HCT116 (cell line): ENCODE results near the gene MARVELD1. TPM values are rescaled to one million over a fixed set of nuclear protein-coding genes. Genes with fewer than 3 reads are reported as not detected.

Experiments used
- ATAC-seq: fragments of 200-7000 bp; cut with Tn5 transposase; 2 replicates; pipeline ENCODE4 v1.9.1; 2020; ENCODE audit warnings: mild to moderate bottlenecking, moderate library complexity
- BruUV-seq: library from RNA; stranded (reverse); fragments of 400-500 nt; replicated peaks from 2 replicates; lab custom pipeline; 2021; lab: Mats Ljungman, UMichigan
- CTCF ChIA-PET: fragments of 300-600 bp; sonication (Branson Sonifier 250); formaldehyde crosslinking; loops from one replicate; lab custom pipeline; 2021; ENCODE audit warnings: antibody characterized with exemption; lab: Charles Lee
- POLR2A ChIA-PET: fragments of 300-600, 350-600 bp; sonication (Branson Sonifier 250); formaldehyde crosslinking; loops from one replicate; lab custom pipeline; 2021; ENCODE audit warnings: antibody characterized with exemption; lab: Charles Lee
- RAD21 ChIA-PET, 2 experiments: fragments of 300-600 bp; sonication (Branson Sonifier 250); formaldehyde crosslinking; loops; one replicate each; lab custom pipeline; 2023; ENCODE audit warnings: low total read pairs in 2 of 2; ENCODE audit not compliant: uncharacterized antibody in 2 of 2, unreplicated experiment in 2 of 2, low non-redundant PET in 1 of 2; lab: Charles Lee
- DNase-seq: peaks from one replicate; pipeline ENCODE4 v3.0.0-alpha.2; 2010; ENCODE audit warnings: low read depth, low spot score
- H2AFZ ChIP-seq: fragments of 200-600 bp; shearing (Covaris generic), sonication (generic); 2 replicates; pipeline ENCODE4 v1.6.1; 2017; ENCODE audit warnings: low read depth, mixed run types, mixed read lengths, antibody characterized with exemption, low read length; ENCODE audit not compliant: poor library complexity, severe bottlenecking
- H3K27ac ChIP-seq: 2 replicates; pipeline ENCODE4 v1.5.1; 2012; ENCODE audit warnings: low read depth, low read length
- H3K27me3 ChIP-seq: fragments of 200-600 bp; sonication (generic); 2 replicates; pipeline ENCODE4 v1.6.1; 2016; ENCODE audit warnings: mixed run types, low read length, mixed read lengths; ENCODE audit not compliant: insufficient read depth
- H3K36me3 ChIP-seq, 2 experiments: fragments of 200-500 bp in 1 of 2; fragments of 200-600 bp in 1 of 2; sonication (Bioruptor generic) in 1 of 2; sonication (generic) in 1 of 2; 2 replicates each; pipeline versions ENCODE4 v1.5.1 to v1.6.1; 2014 to 2016; ENCODE audit warnings: low read length in 2 of 2, inconsistent platforms in 1 of 2, mixed read lengths in 1 of 2, mixed run types in 1 of 2; ENCODE audit not compliant: insufficient read depth in 2 of 2, control insufficient read depth in 1 of 2
- H3K4me1 ChIP-seq, 2 experiments: fragments of 200-600 bp in 1 of 2; sonication (generic) in 1 of 2; 2 replicates each; pipeline versions ENCODE4 v1.5.1 to v1.6.1; 2012 to 2017; ENCODE audit warnings: low read length in 2 of 2, inconsistent platforms in 1 of 2, mild to moderate bottlenecking in 1 of 2, mixed read lengths in 1 of 2, mixed run types in 1 of 2, moderate library complexity in 1 of 2; ENCODE audit not compliant: insufficient read depth in 2 of 2, control insufficient read depth in 1 of 2
- H3K4me2 ChIP-seq: fragments of 200-600 bp; sonication (generic); 2 replicates; pipeline ENCODE4 v1.6.1; 2017; ENCODE audit warnings: mixed run types, low read length, mixed read lengths
- H3K4me3 ChIP-seq, 2 experiments: fragments of 200-600 bp in 1 of 2; sonication (generic) in 1 of 2; replicated peaks in 1 of 2; 2 replicates each; pipeline ENCODE4 v1.5.1; 2011 to 2016; ENCODE audit warnings: low read length in 2 of 2, control low read depth in 1 of 2, low read depth in 1 of 2, mild to moderate bottlenecking in 1 of 2, mixed read lengths in 1 of 2, mixed run types in 1 of 2
- H3K79me2 ChIP-seq: fragments of 200-600 bp; sonication (generic); 2 replicates; pipeline ENCODE4 v1.6.1; 2017; ENCODE audit warnings: mild to moderate bottlenecking, mixed run types, low read length, moderate library complexity, mixed read lengths; ENCODE audit not compliant: insufficient read depth
- H3K9ac ChIP-seq: fragments of 200-600 bp; sonication (generic); 2 replicates; pipeline ENCODE4 v1.6.1; 2016; ENCODE audit warnings: low read length, mixed read lengths
- H3K9me2 ChIP-seq: fragments of 200-600 bp; sonication (generic), shearing (Covaris generic); 2 replicates; pipeline ENCODE4 v1.6.1; 2017; ENCODE audit warnings: mixed run types, mild to moderate bottlenecking, moderate library complexity; ENCODE audit not compliant: insufficient read depth
- H3K9me3 ChIP-seq, 2 experiments: fragments of 200-500 bp in 1 of 2; fragments of 200-600 bp in 1 of 2; sonication (Bioruptor generic) in 1 of 2; sonication (generic) in 1 of 2; 2 replicates each; pipeline ENCODE4 v1.6.1; 2014 to 2017; ENCODE audit warnings: low read length in 2 of 2, mixed read lengths in 2 of 2, inconsistent platforms in 1 of 2, low read depth in 1 of 2, mild to moderate bottlenecking in 1 of 2, mixed run types in 1 of 2, moderate library complexity in 1 of 2; ENCODE audit not compliant: control insufficient read depth in 1 of 2, insufficient read depth in 1 of 2
- H4K20me1 ChIP-seq: fragments of 200-600 bp; sonication (generic), shearing (Covaris generic); 2 replicates; pipeline ENCODE4 v1.6.1; 2017; ENCODE audit warnings: mixed run types, mild to moderate bottlenecking, moderate library complexity; ENCODE audit not compliant: insufficient read depth
- CBX3 ChIP-seq: IDR thresholded peaks from 2 replicates; pipeline ENCODE4 v1.6.1; 2012; ENCODE audit warnings: low read depth
- CEBPB ChIP-seq: IDR thresholded peaks from 2 replicates; pipeline ENCODE4 v1.6.1; 2012; ENCODE audit warnings: low read depth
- CTCF ChIP-seq, 3 experiments: fragments of 200-600 bp in 1 of 3; sonication (generic) in 1 of 3; IDR thresholded peaks in 2 of 3; conservative IDR thresholded peaks in 1 of 3; 2 replicates each; pipeline ENCODE4 v1.5.1; 2012 to 2017; ENCODE audit warnings: low read depth in 2 of 3, low read length in 2 of 3, antibody characterized with exemption in 1 of 3, borderline replicate concordance in 1 of 3, control low read depth in 1 of 3, mild to moderate bottlenecking in 1 of 3, mixed read lengths in 1 of 3, mixed run types in 1 of 3, moderate library complexity in 1 of 3; ENCODE audit not compliant: insufficient read depth in 1 of 3
- ELF1 ChIP-seq: IDR thresholded peaks from 2 replicates; pipeline ENCODE4 v1.6.1; 2012; ENCODE audit warnings: low read depth, borderline replicate concordance
- EZH2 ChIP-seq: fragments of 200-600 bp; sonication (generic); IDR thresholded peaks from 2 replicates; pipeline ENCODE4 v1.6.1; 2017; ENCODE audit warnings: antibody characterized with exemption, mixed run types
- EZH2phosphoT487 ChIP-seq: fragments of 200-600 bp; IDR thresholded peaks from 2 replicates; pipeline ENCODE4 v1.6.1; 2018; ENCODE audit warnings: antibody characterized with exemption, borderline replicate concordance
- FOSL1 ChIP-seq: IDR thresholded peaks from 2 replicates; pipeline ENCODE4 v1.6.1; 2012; ENCODE audit warnings: low read depth
- POLR2A ChIP-seq: IDR thresholded peaks from 2 replicates; pipeline ENCODE4 v1.7.0; 2011; ENCODE audit warnings: borderline replicate concordance; ENCODE audit not compliant: insufficient read depth, insufficient read length; ENCODE audit errors: extremely low read depth
- POLR2AphosphoS5 ChIP-seq: IDR thresholded peaks from 2 replicates; pipeline ENCODE4 v1.6.1; 2011; ENCODE audit warnings: mild to moderate bottlenecking, low read depth, low read length, moderate library complexity
- RAD21 ChIP-seq: IDR thresholded peaks from 2 replicates; pipeline ENCODE4 v1.6.1; 2012; ENCODE audit warnings: low read depth, mild to moderate bottlenecking
- SRF ChIP-seq: IDR thresholded peaks from 2 replicates; pipeline ENCODE4 v1.6.1; 2012; ENCODE audit warnings: low read depth
- TCF7L2 ChIP-seq: IDR thresholded peaks from 2 replicates; pipeline ENCODE4 v1.7.0; 2011; ENCODE audit warnings: borderline replicate concordance, inconsistent platforms; ENCODE audit not compliant: insufficient read depth, insufficient read length; ENCODE audit errors: extremely low read depth
- ZFX ChIP-seq: fragments of 450-650 bp; IDR thresholded peaks from 2 replicates; pipeline ENCODE4 v1.6.1; 2017
- intact Hi-C: fragments of 100-400 bp; cut with micrococcal nuclease; formaldehyde crosslinking; loops from 2 replicates; pipeline ENCODE4 v1.10.0; 2022
- total RNA-seq: library from RNA; stranded (reverse); gene quantifications from one replicate; pipeline ENCODE4 v1.2.1, GENCODE V29; 2021; ENCODE audit not compliant: unreplicated experiment
- TF ChIP-seq, protein P1 (sequence below): IDR thresholded peaks from 2 replicates; pipeline ENCODE4 v1.6.1; 2012
- TF ChIP-seq, protein P2 (sequence below): IDR thresholded peaks from 2 replicates; pipeline ENCODE4 v1.6.1; 2011; ENCODE audit warnings: mild to moderate bottlenecking, low read length, moderate library complexity; ENCODE audit not compliant: insufficient replicate concordance; ENCODE audit errors: extremely low read depth
- TF ChIP-seq, protein P3 (sequence below): IDR thresholded peaks from 2 replicates; pipeline ENCODE4 v1.6.1; 2012

Gene MARVELD1
- total RNA-seq, 1 experiment from 2014 or later: 36.1 TPM

DNA sequence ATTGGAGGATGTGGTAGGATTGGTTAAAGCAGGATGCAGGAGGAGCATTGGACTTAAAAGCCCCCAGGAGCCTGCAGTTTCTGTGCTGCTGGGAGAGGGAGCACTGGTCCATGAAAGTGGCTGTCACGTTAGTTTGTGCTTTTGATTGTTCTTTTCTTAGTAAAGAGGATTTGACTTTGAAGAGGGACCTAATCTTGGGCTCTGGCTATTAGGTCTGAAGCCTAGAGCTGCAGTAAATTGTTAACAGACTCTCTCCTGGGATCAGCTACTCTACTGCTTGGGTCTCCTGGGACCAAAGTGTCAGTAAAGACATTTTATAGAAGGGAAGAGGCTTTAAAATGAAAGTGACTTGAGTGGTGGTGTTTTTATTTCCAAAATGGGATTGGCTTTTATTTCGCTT lies 27.1 kb downstream of the MARVELD1 start:
- peaks cover 32 to 46% of the 10 kb centered on the region in 2 experiments; a peak in 3 of 4 replicates for H3K36me3 ChIP-seq
- H3K4me2 ChIP-seq: no peak overlapping the region
- peaks cover 73% of the 10 kb centered on the region for H3K79me2 ChIP-seq
- no peak for ATAC-seq
- no peaks in the 10 kb centered on the region for H3K9me2 ChIP-seq
- H3K27me3 ChIP-seq: no peaks in the 10 kb centered on the region
- H4K20me1 ChIP-seq: no peaks in the 10 kb centered on the region
- no TSS peak for BruUV-seq
- no peak for DNase-seq
- H3K27ac ChIP-seq: no peak overlapping the region
- H3K4me3 ChIP-seq: no peak overlapping the region
- intact Hi-C loops: no loop called here
- no peak for TF ChIP-seq RAD21
- no peak for TF ChIP-seq EZH2phosphoT487
- TF ChIP-seq EZH2: no peak
- TF ChIP-seq, protein P1, sequence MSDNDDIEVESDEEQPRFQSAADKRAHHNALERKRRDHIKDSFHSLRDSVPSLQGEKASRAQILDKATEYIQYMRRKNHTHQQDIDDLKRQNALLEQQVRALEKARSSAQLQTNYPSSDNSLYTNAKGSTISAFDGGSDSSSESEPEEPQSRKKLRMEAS: no peak
- TF ChIP-seq, protein P2, sequence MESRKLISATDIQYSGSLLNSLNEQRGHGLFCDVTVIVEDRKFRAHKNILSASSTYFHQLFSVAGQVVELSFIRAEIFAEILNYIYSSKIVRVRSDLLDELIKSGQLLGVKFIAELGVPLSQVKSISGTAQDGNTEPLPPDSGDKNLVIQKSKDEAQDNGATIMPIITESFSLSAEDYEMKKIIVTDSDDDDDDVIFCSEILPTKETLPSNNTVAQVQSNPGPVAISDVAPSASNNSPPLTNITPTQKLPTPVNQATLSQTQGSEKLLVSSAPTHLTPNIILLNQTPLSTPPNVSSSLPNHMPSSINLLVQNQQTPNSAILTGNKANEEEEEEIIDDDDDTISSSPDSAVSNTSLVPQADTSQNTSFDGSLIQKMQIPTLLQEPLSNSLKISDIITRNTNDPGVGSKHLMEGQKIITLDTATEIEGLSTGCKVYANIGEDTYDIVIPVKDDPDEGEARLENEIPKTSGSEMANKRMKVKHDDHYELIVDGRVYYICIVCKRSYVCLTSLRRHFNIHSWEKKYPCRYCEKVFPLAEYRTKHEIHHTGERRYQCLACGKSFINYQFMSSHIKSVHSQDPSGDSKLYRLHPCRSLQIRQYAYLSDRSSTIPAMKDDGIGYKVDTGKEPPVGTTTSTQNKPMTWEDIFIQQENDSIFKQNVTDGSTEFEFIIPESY: no peak
- no peak for TF ChIP-seq ZFX
- no peak for TF ChIP-seq POLR2AphosphoS5
- no peak for TF ChIP-seq CBX3
- TF ChIP-seq, protein P3, sequence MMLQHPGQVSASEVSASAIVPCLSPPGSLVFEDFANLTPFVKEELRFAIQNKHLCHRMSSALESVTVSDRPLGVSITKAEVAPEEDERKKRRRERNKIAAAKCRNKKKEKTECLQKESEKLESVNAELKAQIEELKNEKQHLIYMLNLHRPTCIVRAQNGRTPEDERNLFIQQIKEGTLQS: no peak
- no peak for TF ChIP-seq ELF1
- no peak for TF ChIP-seq SRF
- no peak for TF ChIP-seq POLR2A
- TF ChIP-seq FOSL1: no peak
- no peak for TF ChIP-seq CEBPB
- no peak for TF ChIP-seq CTCF (IDR thresholded peaks at IDR 0.05 in 2 of 3, conservative IDR thresholded peaks at IDR 0.05 in 1 of 3; ENCODE audit: borderline replicate concordance in 1 of 3, insufficient read depth in 1 of 3, low read depth in 2 of 3, low read length in 2 of 3)
- no peak for TF ChIP-seq TCF7L2
- RAD21 ChIA-PET: no interaction called here
- CTCF ChIA-PET: no interaction called here
- no peaks in the 10 kb centered on the region for H3K9me3 ChIP-seq
- POLR2A ChIA-PET: no interaction called here
- peaks cover 9 to 19% of the 10 kb centered on the region in 2 experiments for H3K4me1 ChIP-seq
- H3K9ac ChIP-seq: no peak overlapping the region
- no peak overlapping the region for H2AFZ ChIP-seq
